Subcutaneous adipose tissue (tissue), 4 donors: Measurements from ENCODE around the gene TNK1. TPM values are rescaled to one million over a fixed set of nuclear protein-coding genes. Genes with fewer than 3 reads are reported as not detected.

Source experiments
- CTCF ChIP-seq: fragments of 450-650 bp; IDR thresholded peaks from one replicate; pipeline ENCODE4 v1.5.1; 2016; ENCODE audit warnings: low read depth, mild to moderate bottlenecking, control low read depth, antibody characterized with exemption, moderate library complexity
- total RNA-seq, 4 donors: library from RNA; depleted of rRNA; stranded (reverse); fragments of >200 nt; gene quantifications; one replicate each; pipeline ENCODE4 v1.1.0, GENCODE V29; 2016

TNK1 gene
- total RNA-seq, 4 donors from 2014 or later = 0.51 to 1.9 (median 1.1) TPM

DNA sequence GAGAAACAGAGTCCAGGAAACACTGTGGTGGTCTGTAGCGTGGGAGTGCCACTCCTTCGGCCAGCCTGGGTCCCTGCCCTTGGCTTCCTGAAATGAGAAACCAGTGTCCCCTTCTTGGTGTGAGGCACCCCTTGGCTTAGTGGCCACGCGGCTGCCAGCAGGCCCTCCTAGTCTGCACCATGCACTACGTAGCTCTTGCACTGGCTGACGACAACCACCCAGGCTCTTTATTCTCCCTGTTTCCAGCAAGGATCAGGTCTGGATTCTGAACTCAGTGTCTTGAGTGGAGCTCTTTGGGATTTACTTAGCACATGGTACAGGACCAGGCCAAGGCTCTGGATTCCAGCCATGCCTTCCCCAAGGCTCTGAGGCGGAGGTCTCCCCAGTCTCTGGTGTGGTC is 46.7 kb downstream of the TNK1 start:
- TF ChIP-seq CTCF = no peak

GRCh38 chr17:7428557-7428956 is 47.7 kb downstream of the TNK1 start, which contains the start of gene SPEM3:
TSS of gene SPEM3 (plus strand) at chr17:7428857. CDS start at chr17:7428903, 46 bp downstream.
- no peak for TF ChIP-seq CTCF

DNA sequence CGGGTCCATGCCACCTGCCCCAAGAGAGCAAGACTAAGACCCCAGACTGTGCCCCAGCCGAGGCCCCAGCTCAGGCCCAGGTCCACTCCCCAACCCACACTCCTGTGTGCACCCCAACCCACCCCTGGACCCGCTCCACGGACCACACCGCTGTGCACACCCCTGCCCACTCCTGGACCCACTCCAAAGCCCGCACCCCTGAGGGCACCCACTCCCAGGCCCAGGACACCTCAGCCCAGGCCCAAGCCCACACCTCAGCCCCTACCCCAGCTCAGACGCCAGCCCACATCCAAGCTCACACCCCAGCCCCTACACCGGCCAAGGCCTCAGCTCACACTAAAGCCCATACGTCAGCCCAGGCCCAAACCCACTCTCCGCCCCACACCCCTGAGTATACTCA is 48.8 kb downstream of the TNK1 start:
- TF ChIP-seq CTCF = no peak

GRCh38 chr17:7431231-7431630 is 50.3 kb downstream of the TNK1 start:
- TF ChIP-seq CTCF = no peak

DNA sequence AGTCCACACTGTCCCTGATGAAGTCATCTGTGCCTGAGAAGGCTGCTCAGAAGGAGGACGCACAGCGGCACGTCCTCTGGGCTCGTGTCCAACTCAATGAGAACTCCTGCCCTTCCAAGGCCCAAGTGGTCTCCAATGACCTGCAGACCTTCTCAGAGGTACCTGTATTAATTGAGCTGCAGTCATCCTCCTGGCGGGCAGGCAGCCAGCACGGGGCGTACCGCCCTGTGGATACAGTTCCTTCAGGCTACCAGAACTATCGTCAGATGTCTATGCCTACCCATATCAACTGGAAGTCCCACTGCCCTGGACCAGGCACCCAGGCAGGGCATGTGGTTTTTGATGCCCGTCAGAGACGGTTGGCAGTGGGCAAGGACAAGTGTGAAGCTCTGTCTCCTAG is 51.4 kb downstream of the TNK1 start:
- no peak for TF ChIP-seq CTCF

DNA sequence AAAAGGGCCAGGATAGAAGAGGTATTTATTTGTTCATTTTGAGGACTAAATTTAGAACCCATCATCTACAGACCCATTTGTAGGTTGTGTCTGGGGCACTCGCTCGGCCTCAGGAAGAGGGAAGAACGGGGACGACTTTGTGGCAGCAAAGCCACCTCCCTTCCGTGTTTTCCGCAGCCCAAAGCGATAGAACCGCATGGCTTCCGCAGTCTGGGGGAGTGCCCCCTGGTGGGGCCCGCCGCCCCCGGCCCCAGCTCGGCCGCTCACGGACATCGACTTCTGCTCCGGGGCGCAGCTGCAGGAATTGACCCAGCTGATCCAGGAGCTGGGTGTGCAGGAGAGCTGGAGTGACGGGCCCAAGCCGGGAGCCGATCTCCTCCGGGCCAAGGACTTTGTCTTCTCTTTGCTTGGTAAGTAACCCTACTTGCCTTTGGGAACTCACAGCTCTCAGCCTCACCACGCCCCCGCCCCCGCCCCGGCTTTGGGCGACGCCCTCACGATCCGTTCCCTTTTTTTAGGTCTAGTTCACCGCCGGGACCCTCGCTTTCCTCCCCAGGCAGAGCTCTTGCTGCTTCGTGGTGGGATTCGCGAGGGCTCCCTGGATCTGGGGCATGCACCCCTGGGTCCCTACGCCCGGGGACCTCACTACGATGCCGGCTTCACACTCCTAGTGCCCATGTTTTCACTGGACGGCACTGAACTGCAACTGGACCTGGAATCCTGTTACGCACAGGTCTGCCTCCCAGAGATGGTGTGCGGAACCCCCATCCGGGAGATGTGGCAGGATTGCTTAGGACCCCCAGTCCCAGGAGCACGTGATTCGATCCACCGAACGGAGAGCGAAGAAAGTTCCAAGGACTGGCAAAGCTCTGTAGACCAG is 55.0 kb downstream of the TNK1 start:
- no peak for TF ChIP-seq CTCF

DNA sequence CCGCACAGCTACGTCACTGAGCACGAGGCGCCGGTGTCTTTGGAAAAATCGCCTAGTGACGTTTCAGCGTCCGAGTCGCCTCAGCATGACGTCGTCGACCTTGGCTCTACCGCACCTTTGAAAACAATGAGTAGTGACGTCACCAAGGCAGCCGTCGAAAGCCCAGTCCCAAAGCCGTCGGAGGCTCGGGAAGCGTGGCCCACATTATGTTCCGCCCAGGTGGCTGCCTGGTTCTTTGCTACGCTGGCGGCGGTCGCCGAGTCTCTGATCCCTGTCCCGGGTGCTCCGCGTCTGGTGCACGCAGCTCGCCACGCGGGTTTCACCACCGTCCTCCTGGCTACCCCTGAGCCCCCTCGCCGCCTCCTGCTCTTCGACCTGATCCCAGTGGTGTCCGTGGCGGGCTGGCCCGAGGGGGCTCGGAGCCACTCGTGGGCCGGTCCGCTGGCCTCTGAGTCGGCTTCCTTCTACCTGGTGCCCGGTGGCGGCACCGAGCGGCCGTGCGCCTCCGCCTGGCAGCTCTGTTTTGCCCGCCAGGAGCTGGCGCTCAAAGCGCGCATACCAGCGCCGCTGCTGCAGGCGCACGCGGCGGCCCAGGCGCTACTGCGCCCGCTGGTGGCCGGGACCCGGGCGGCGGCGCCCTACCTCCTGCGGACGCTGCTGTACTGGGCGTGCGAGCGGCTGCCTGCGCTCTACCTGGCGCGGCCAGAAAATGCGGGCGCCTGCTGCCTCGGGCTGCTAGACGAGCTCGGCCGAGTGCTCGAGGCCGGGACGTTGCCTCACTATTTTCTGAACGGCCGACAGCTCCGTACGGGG is 55.9 kb downstream of the TNK1 start:
- TF ChIP-seq CTCF = no peak
